H9 (cell line): ENCODE measurements around the gene PRKX. TPM values are rescaled to one million over a fixed set of nuclear protein-coding genes. Genes with fewer than 3 reads are reported as not detected.

ENCODE experiments used
- DNase-seq: peaks from one replicate; pipeline ENCODE4 v3.0.0-alpha.2; 2017
- H2AFZ ChIP-seq: one replicate; pipeline ENCODE4 v1.6.1; 2013; ENCODE audit warnings: mild to moderate bottlenecking, low read length, control low read depth, moderate library complexity
- H2AK5ac ChIP-seq: 2 replicates; pipeline ENCODE4 v1.6.1; 2013; ENCODE audit warnings: low read length, control low read depth, mixed read lengths; ENCODE audit not compliant: insufficient read length
- H2BK120ac ChIP-seq: one replicate; pipeline ENCODE4 v1.6.1; 2013; ENCODE audit warnings: low read depth, mild to moderate bottlenecking, low read length, control low read depth, inconsistent platforms; ENCODE audit not compliant: poor library complexity, severe bottlenecking
- H2BK12ac ChIP-seq: 2 replicates; pipeline ENCODE4 v1.6.1; 2013; ENCODE audit warnings: low read length, control low read depth, mixed read lengths, low read depth; ENCODE audit not compliant: insufficient read length
- H2BK15ac ChIP-seq: 2 replicates; pipeline ENCODE4 v1.6.1; 2013; ENCODE audit warnings: low read depth, low read length, control low read depth
- H2BK20ac ChIP-seq: one replicate; pipeline ENCODE4 v1.6.1; 2013; ENCODE audit warnings: low read depth, mild to moderate bottlenecking, low read length, control low read depth, inconsistent platforms; ENCODE audit not compliant: poor library complexity, severe bottlenecking
- H2BK5ac ChIP-seq: 2 replicates; pipeline ENCODE4 v1.6.1; 2013; ENCODE audit warnings: low read length, control low read depth, mixed read lengths; ENCODE audit not compliant: insufficient read length
- H3K14ac ChIP-seq: 2 replicates; pipeline ENCODE4 v1.6.1; 2013; ENCODE audit warnings: low read length, control low read depth; ENCODE audit not compliant: insufficient read depth
- H3K18ac ChIP-seq: 2 replicates; pipeline ENCODE4 v1.6.1; 2013; ENCODE audit warnings: low read depth, mild to moderate bottlenecking, mixed read lengths, low read length, control low read depth; ENCODE audit not compliant: insufficient read length
- H3K23ac ChIP-seq: 2 replicates; pipeline ENCODE4 v1.6.1; 2013; ENCODE audit warnings: low read length, control low read depth, mixed read lengths, low read depth; ENCODE audit not compliant: insufficient read length
- H3K23me2 ChIP-seq: 2 replicates; pipeline ENCODE4 v1.6.1; 2013; ENCODE audit warnings: low read depth, mild to moderate bottlenecking, mixed read lengths, low read length, control low read depth; ENCODE audit not compliant: insufficient read length, poor library complexity, severe bottlenecking
- H3K27ac ChIP-seq: 2 replicates; pipeline ENCODE4 v1.5.1; 2013; ENCODE audit warnings: low read length, control low read depth, mixed read lengths, low read depth; ENCODE audit not compliant: insufficient read length
- H3K27me3 ChIP-seq: 2 replicates; pipeline ENCODE4 v1.6.1; 2013; ENCODE audit warnings: low read length, control low read depth, inconsistent platforms; ENCODE audit not compliant: insufficient read depth
- H3K4ac ChIP-seq: 2 replicates; pipeline ENCODE4 v1.6.1; 2013; ENCODE audit warnings: low read depth, mild to moderate bottlenecking, control low read depth, inconsistent platforms, low read length, moderate library complexity
- H3K4me1 ChIP-seq: 2 replicates; pipeline ENCODE4 v1.6.1; 2013; ENCODE audit warnings: low read length, control low read depth, inconsistent platforms; ENCODE audit not compliant: insufficient read depth
- H3K4me2 ChIP-seq: 2 replicates; pipeline ENCODE4 v1.6.1; 2013; ENCODE audit warnings: low read length, control low read depth, mixed read lengths; ENCODE audit not compliant: insufficient read length, insufficient read depth
- H3K56ac ChIP-seq: 2 replicates; pipeline ENCODE4 v1.6.1; 2013; ENCODE audit warnings: low read depth, mild to moderate bottlenecking, mixed read lengths, low read length, control low read depth; ENCODE audit not compliant: insufficient read length
- H3K79me1 ChIP-seq: 2 replicates; pipeline ENCODE4 v1.6.1; 2013; ENCODE audit warnings: low read depth, mild to moderate bottlenecking, moderate library complexity, low read length, control low read depth, inconsistent platforms; ENCODE audit not compliant: insufficient read depth, poor library complexity, severe bottlenecking
- H3K79me2 ChIP-seq: 2 replicates; pipeline ENCODE4 v1.6.1; 2013; ENCODE audit warnings: low read length, control low read depth, inconsistent platforms; ENCODE audit not compliant: insufficient read depth
- H3K9ac ChIP-seq: 2 replicates; pipeline ENCODE4 v1.6.1; 2013; ENCODE audit warnings: low read length, control low read depth, mixed read lengths; ENCODE audit not compliant: insufficient read length; ENCODE audit errors: extremely low read depth
- H3K9me3 ChIP-seq: one replicate; pipeline ENCODE4 v1.6.1; 2013; ENCODE audit warnings: low read depth, low read length, inconsistent platforms; ENCODE audit not compliant: control insufficient read depth
- H3T11ph ChIP-seq: one replicate; pipeline ENCODE4 v1.6.1; 2013; ENCODE audit warnings: mild to moderate bottlenecking, low read length, control low read depth, inconsistent platforms
- H4K20me1 ChIP-seq: one replicate; pipeline ENCODE4 v1.6.1; 2013; ENCODE audit not compliant: control insufficient read depth, insufficient read length, insufficient read depth
- H4K5ac ChIP-seq: 2 replicates; pipeline ENCODE4 v1.6.1; 2013; ENCODE audit warnings: low read depth, mild to moderate bottlenecking, mixed read lengths, low read length, control low read depth; ENCODE audit not compliant: insufficient read length
- H4K8ac ChIP-seq: replicated peaks from 2 replicates; pipeline ENCODE4 v1.6.1; 2013; ENCODE audit warnings: low read length, control low read depth, mixed read lengths, low read depth; ENCODE audit not compliant: insufficient read length
- H4K91ac ChIP-seq: 2 replicates; pipeline ENCODE4 v1.6.1; 2013; ENCODE audit warnings: low read depth, mild to moderate bottlenecking, moderate library complexity, mixed read lengths, low read length, control low read depth; ENCODE audit not compliant: insufficient read length
- H3K27ac Mint-ChIP-seq, 3 experiments: 2 replicates in 2 of 3; 3 replicates in 1 of 3; pipeline ENCODE4 v1.8.0; 2020 to 2021; ENCODE audit warnings: mixed read lengths in 3 of 3, mild to moderate bottlenecking in 1 of 3, moderate library complexity in 1 of 3
- H3K27me3 Mint-ChIP-seq: 2 replicates; pipeline ENCODE4 v1.8.0; 2021; ENCODE audit warnings: low read depth, mild to moderate bottlenecking, moderate library complexity, mixed read lengths
- H3K36me3 Mint-ChIP-seq, 3 experiments: 2 replicates in 2 of 3; 3 replicates in 1 of 3; pipeline ENCODE4 v1.8.0; 2020 to 2021; ENCODE audit warnings: low read depth in 3 of 3, mixed read lengths in 3 of 3; ENCODE audit not compliant: insufficient read depth in 1 of 3
- H3K4me1 Mint-ChIP-seq, 2 experiments: 2 replicates each; pipeline ENCODE4 v1.8.0; 2020; ENCODE audit warnings: mixed read lengths in 2 of 2
- H3K4me3 Mint-ChIP-seq, 2 experiments: 2 replicates in 1 of 2; 3 replicates in 1 of 2; pipeline ENCODE4 v1.8.0; 2020 to 2021; ENCODE audit warnings: mild to moderate bottlenecking in 2 of 2, mixed read lengths in 2 of 2, moderate library complexity in 1 of 2
- H3K9me3 Mint-ChIP-seq, 2 experiments: 2 replicates in 1 of 2; 3 replicates in 1 of 2; pipeline ENCODE4 v1.8.0; 2020; ENCODE audit warnings: mild to moderate bottlenecking in 2 of 2, mixed read lengths in 2 of 2, moderate library complexity in 1 of 2
- WGBS: extraction: QIAGEN DNeasy Blood & Tissue Kit; methylation state at CpG from one replicate; pipeline ENCODE4 v1.1.7; 2013; ENCODE audit warnings: missing lambda C conversion rate, low lambda C conversion rate, mixed read lengths; ENCODE audit not compliant: insufficient read length; ENCODE audit errors: extremely low coverage; 5-methylcytosine and 5-hydroxymethylcytosine counted together
- total RNA-seq: library from RNA; stranded (reverse); gene quantifications from 2 replicates; pipeline ENCODE4 v1.2.1, GENCODE V29; 2021
- TF ChIP-seq, protein P1 (sequence below): fragments of 200-600 bp; sonication (generic); conservative IDR thresholded peaks from 3 replicates; pipeline ENCODE4 v1.8.0; 2021; ENCODE audit warnings: antibody characterized with exemption, mild to moderate bottlenecking

The PRKX gene
- total RNA-seq, 1 experiment from 2014 or later = 108 TPM

DNA sequence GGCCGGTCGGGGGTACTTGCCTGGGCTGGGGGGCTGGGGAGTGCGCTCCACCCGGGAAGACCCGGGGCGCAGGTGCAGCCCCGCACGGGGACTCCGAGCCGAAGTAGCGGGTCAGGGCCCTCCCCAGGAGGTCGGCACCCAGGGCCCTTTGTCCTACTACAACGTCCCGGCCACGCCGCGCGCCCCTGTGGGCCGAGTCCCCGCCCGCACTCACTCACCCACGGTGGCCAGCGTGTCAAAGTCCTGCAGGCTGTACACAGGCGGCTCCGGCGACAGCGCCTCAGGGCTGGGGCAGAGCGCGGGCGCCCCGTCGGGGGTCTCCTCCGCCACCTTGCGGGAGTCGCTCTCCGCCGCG, 602 bp downstream of the PRKX start:
- no peak overlapping the region for H3K4ac ChIP-seq
- Mint-ChIP-seq H3K36me3 (peaks cover 7 to 12% (median 11%) of the 10 kb centered on the region in 3 experiments; a peak in 5 of 7 replicates), H3K4me3 (peak overlapping the region; percentile 83 to 92), H3K9me3 (peaks cover 0 to 2% of the 10 kb centered on the region in 2 experiments; a peak in 1 of 5 replicates), H3K4me1 (peaks cover 35 to 38% of the 10 kb centered on the region in 2 experiments), H3K27me3 (no peaks in the 10 kb centered on the region; the same call in 1 of the 2 replicates), H3K27ac (no peak overlapping the region)
- no peak overlapping the region for H2BK12ac ChIP-seq
- no peak overlapping the region for H2AFZ ChIP-seq
- no peak for DNase-seq
- no peak overlapping the region for H2AK5ac ChIP-seq
- no peak overlapping the region for H4K5ac ChIP-seq
- no peak overlapping the region for H2BK15ac ChIP-seq
- no peak overlapping the region for H2BK120ac ChIP-seq
- no peak overlapping the region for H4K91ac ChIP-seq
- no peak overlapping the region for H4K8ac ChIP-seq
- TF ChIP-seq, protein P1, sequence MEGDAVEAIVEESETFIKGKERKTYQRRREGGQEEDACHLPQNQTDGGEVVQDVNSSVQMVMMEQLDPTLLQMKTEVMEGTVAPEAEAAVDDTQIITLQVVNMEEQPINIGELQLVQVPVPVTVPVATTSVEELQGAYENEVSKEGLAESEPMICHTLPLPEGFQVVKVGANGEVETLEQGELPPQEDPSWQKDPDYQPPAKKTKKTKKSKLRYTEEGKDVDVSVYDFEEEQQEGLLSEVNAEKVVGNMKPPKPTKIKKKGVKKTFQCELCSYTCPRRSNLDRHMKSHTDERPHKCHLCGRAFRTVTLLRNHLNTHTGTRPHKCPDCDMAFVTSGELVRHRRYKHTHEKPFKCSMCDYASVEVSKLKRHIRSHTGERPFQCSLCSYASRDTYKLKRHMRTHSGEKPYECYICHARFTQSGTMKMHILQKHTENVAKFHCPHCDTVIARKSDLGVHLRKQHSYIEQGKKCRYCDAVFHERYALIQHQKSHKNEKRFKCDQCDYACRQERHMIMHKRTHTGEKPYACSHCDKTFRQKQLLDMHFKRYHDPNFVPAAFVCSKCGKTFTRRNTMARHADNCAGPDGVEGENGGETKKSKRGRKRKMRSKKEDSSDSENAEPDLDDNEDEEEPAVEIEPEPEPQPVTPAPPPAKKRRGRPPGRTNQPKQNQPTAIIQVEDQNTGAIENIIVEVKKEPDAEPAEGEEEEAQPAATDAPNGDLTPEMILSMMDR = no peak
- no peaks in the 10 kb centered on the region for H3K4me1 ChIP-seq
- H3K23ac ChIP-seq = no peak overlapping the region
- peak overlapping the region; percentile 40 for H3K18ac ChIP-seq
- no CpG with 5 or more reads among the region's 38 CpGs for WGBS
- peaks cover 18% of the 10 kb centered on the region; the same call in 1 of the 2 replicates for H3K79me2 ChIP-seq
- H3K79me1 ChIP-seq = no peaks in the 10 kb centered on the region
- H3K23me2 ChIP-seq = peaks cover 22% of the 10 kb centered on the region
- H3K56ac ChIP-seq = no peak overlapping the region
- no peak overlapping the region for H2BK5ac ChIP-seq
- H2BK20ac ChIP-seq = no peak overlapping the region
- H3K14ac ChIP-seq = peak overlapping the region; percentile 89
- H3K27me3 ChIP-seq = no peaks in the 10 kb centered on the region
- H3K27ac ChIP-seq = no peak overlapping the region
- H4K20me1 ChIP-seq = no peaks in the 10 kb centered on the region
- peak overlapping the region; percentile 76 for H3K4me2 ChIP-seq
- H3K9me3 ChIP-seq = no peaks in the 10 kb centered on the region
- peak overlapping the region; percentile 71 for H3K9ac ChIP-seq
- H3T11ph ChIP-seq = no peak overlapping the region
